ENCODE results near the gene PPP2R2B. TPM values are rescaled to one million over a fixed set of nuclear protein-coding genes. Genes with fewer than 3 reads are reported as not detected.

The PPP2R2B gene
- total RNA-seq, 2 donors from 2014 or later: 6.9 to 12.1 TPM

DNA sequence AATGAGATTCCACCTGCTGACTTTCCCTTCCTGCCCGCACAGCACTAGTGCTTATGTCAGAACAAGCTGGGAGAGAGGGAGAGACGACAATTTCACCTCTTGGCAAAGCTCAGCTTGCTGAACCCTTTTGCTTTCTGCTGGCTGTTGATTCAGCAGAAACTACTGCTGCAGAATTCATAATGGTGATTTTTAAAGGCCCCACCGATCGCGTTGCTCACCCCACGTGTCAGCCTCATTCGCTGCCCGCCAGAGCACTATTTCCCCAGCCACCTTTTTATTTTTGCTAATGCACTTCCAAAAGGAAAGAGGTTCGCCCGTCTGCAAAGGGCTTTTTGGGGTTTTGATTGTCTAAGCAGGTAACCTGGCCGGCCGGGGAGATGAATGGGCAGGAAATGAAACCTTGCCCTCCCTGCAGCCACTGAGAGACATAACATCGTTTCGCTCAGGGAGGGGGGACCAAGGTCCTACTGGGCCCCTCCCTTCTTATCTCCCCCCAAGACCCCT lies 1.3 kb downstream of the PPP2R2B start:
- ATAC-seq (no peak), DNase-seq (no peak)
- Mint-ChIP-seq H3K27ac (peak overlapping the region; percentile 8), H3K27me3 (peaks cover 11% of the 10 kb centered on the region), H3K4me3 (peak overlapping the region; percentile 95), H3K4me1 (peaks cover 37% of the 10 kb centered on the region), H3K36me3 (ENCODE audit: low read depth) (peaks cover 2% of the 10 kb centered on the region)
- H3K9me3 ChIP-seq (ENCODE audit: control insufficient read depth, low read length, poor library complexity, severe bottlenecking): no peaks in the 10 kb centered on the region

DNA sequence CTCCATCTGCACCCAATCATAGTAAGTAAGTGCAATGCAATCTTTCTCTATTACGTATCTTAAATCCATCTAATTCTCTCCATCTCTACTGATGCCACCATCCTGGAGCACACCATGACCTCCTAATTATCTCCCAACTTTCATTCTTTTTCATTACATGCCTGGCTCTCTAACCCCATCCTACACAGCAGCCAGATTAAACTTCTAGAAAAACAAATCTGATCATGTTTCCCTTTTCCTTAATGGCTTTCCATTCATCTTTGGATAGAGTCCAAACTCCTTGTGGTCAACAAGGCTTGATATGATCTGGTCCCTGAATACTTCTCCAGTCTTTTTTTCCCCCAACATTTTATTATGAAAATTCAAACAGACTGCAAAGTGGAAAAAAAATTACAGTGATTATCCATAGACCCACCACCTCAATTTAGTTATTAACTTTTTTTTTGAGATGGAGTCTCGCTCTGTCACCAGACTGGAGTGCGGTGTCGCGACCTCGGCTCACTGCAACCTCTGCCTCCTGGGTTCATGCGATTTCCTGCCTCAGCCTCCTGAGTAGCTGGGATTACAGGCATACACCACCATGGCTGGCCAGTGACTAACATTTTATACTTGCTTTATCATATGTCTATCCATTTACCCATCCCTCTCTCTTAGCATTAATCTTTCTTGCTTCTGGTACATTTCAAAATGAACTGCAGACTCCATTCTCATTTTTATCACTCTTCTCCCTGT lies 5.2 kb downstream of the PPP2R2B start:
- Mint-ChIP-seq H3K27ac (no peak overlapping the region), H3K36me3 (ENCODE audit: low read depth) (peaks cover 2% of the 10 kb centered on the region), H3K4me3 (no peak overlapping the region), H3K4me1 (peaks cover 32% of the 10 kb centered on the region), H3K27me3 (no peaks in the 10 kb centered on the region)
- ATAC-seq (no peak), DNase-seq (no peak)
- no peaks in the 10 kb centered on the region for H3K9me3 ChIP-seq (ENCODE audit: control insufficient read depth, low read length, poor library complexity, severe bottlenecking)

DNA sequence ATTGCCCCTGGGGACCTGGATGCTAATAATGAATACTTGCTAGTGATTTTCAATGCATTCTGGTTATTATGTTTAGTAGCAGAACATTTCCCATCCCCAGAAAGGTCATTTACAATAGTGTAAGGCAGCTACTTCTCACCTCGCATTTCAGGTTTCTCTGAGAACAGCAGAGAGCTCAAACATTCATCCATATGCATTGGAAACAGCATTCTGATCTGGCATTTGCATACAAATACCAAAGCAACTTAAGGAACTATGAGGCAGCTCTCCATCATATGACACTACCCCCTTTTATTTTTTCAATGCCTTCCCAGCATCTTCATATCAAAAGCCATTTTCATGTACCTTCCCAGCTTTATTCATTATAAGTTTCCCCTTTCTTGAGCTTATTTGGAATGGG lies 6.4 kb downstream of the PPP2R2B start:
- Mint-ChIP-seq H3K4me1 (peaks cover 34% of the 10 kb centered on the region), H3K4me3 (no peak overlapping the region), H3K27ac (no peak overlapping the region), H3K36me3 (ENCODE audit: low read depth) (peaks cover 2% of the 10 kb centered on the region), H3K27me3 (no peaks in the 10 kb centered on the region)
- ATAC-seq (no peak), DNase-seq (no peak)
- H3K9me3 ChIP-seq (ENCODE audit: control insufficient read depth, low read length, poor library complexity, severe bottlenecking): no peaks in the 10 kb centered on the region

DNA sequence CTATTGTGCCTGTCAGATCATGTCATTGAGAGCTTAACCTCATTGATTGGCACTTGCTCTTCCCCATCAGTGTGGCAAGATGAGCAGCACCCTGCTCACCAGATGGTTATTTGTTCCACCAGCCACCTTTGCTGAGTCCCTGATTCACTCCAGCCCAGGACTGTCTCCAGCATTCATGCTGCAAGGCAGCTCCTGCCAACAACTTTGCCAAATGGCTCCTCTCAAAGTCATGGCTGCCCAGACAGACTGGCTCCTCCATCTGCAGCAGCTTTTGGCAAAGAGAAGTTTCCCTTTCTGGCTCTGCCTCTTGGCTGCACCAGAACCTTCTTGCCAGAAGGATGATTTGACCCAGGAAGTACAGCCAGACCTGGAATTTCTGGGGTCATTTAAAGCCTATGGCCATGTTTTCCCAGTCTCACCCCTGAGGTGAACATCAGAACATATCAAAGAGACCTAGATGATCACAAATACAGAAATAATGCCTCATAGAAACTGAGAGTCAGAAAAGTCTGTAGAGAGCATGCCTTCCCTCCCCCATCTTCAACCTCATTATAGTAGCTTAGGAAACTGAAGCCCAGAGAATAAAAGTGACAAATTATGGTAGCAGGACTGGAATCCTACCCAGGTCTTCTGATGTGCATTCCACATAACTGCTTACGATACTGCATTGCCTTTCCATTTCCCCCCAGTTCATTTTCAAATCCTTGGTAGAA lies 10.4 kb downstream of the PPP2R2B start:
- peaks cover 3% of the 10 kb centered on the region for H3K36me3 Mint-ChIP-seq (ENCODE audit: low read depth)

DNA sequence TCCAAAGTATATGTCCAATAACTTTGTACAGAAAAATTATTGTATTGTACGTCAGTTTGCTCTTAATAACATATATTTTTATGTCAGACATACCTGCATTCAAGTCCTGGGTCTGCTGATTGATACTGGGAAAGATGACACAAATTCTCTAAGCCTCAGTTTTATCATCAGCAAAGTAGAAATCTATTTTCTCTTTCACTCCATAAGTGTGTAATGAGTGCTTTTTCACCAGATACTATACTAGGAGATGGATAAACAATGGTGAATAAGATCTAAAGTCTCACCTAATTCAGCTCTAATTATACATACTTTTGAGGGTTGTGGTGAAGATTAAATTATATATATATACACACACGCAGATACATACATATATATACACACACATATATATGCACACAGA lies 12.3 kb downstream of the PPP2R2B start:
- ATAC-seq (no peak), DNase-seq (no peak)
- Mint-ChIP-seq H3K36me3 (ENCODE audit: low read depth) (peaks cover 6% of the 10 kb centered on the region), H3K27ac (no peak overlapping the region), H3K27me3 (no peaks in the 10 kb centered on the region), H3K4me3 (no peak overlapping the region), H3K4me1 (peaks cover 10% of the 10 kb centered on the region)
- H3K9me3 ChIP-seq (ENCODE audit: control insufficient read depth, low read length, poor library complexity, severe bottlenecking): no peaks in the 10 kb centered on the region

More for the DNA sequence above, 10.4 kb downstream of the PPP2R2B start:
- Mint-ChIP-seq H3K27me3 (no peaks in the 10 kb centered on the region), H3K27ac (no peak overlapping the region), H3K4me1 (peaks cover 15% of the 10 kb centered on the region), H3K4me3 (no peak overlapping the region)
- no peaks in the 10 kb centered on the region for H3K9me3 ChIP-seq (ENCODE audit: control insufficient read depth, low read length, poor library complexity, severe bottlenecking)
- ATAC-seq (no peak), DNase-seq (no peak)

DNA sequence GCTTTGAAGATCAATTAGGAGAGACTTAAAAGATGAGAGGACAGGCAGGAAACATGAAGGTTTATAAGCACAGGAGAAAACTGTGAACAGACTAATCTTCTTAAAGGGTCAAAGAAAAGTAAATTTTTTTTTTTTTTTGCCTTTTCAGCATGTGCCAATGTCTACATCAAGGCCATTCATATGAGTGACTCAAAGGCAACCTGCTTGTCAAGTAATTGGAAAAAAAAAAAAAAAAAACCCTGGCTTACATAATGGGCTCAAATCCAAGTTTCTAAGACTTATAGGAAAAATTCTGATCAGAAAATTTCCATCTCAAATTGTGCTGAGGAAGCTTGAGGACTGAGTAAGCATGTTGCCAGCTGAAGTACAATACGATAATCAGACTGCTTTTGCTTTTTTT lies 15.9 kb downstream of the PPP2R2B start:
- H3K27me3 Mint-ChIP-seq: no peaks in the 10 kb centered on the region
- H3K9me3 ChIP-seq (ENCODE audit: control insufficient read depth, low read length, poor library complexity, severe bottlenecking): no peaks in the 10 kb centered on the region
- no peak overlapping the region for H3K27ac Mint-ChIP-seq
- no peak overlapping the region for H3K4me3 Mint-ChIP-seq
- no peak for ATAC-seq
- peaks cover 6% of the 10 kb centered on the region for H3K36me3 Mint-ChIP-seq (ENCODE audit: low read depth)
- peaks cover 15% of the 10 kb centered on the region for H3K4me1 Mint-ChIP-seq
- no peak for DNase-seq

DNA sequence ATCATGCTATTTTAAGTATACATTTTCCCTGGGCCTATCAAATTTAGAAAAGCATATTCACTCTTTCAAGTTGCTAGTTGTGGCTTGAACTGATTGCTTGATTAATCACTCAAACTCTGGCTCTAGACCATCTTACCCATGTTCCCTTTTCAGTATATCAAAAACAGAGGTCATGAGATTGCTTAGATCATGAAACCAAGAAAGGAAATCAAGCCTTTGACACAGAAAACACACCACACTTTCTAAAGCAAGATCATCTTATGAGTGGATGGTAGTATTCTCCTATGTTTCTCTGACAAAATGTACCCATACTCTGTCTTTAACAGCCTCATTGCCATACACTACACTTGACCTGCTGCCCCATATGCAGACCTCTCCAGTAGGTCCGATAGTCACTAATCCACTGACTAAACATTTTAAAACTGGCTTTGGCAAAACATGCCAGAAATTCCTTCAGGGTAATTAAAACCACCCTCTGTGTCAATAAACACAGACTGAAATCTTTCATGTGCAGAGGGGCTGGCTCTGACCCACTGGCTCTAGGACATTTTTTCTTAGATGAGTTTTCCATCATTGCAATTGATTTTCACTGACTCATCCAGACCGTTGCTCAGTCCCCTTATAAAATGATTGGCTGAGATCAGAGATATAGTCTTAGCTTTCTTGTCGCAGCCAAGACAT lies 18.2 kb downstream of the PPP2R2B start:
- ATAC-seq (no peak), DNase-seq (no peak)
- Mint-ChIP-seq H3K4me1 (peaks cover 14% of the 10 kb centered on the region), H3K27ac (peak overlapping the region; percentile 29), H3K27me3 (no peaks in the 10 kb centered on the region), H3K36me3 (ENCODE audit: low read depth) (peaks cover 7% of the 10 kb centered on the region), H3K4me3 (no peak overlapping the region)
- H3K9me3 ChIP-seq (ENCODE audit: control insufficient read depth, low read length, poor library complexity, severe bottlenecking): no peaks in the 10 kb centered on the region

DNA sequence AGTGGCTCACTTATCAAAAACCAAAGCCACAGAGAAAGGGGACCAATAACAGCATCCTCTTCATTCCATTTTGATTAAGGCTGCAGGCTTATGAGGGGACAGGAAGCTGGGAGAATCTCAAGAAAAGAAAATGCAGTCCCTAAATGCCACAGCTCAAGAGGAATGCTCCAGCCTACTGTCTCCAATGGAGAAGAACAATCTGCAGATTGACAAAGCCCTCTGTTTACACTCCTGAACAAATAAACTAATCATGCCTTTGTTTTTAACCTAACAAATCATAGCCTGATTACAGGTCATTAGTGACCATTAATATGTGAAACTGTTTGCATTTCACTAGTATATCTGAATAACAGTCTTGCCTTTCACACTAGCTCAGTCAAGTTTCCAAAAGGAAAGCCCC lies 26.5 kb downstream of the PPP2R2B start:
- peaks cover 5% of the 10 kb centered on the region for H3K36me3 Mint-ChIP-seq (ENCODE audit: low read depth)
- H3K9me3 ChIP-seq (ENCODE audit: control insufficient read depth, low read length, poor library complexity, severe bottlenecking): no peaks in the 10 kb centered on the region
- H3K4me3 Mint-ChIP-seq: no peak overlapping the region
- ATAC-seq (no peak), DNase-seq (no peak)
- H3K27me3 Mint-ChIP-seq: no peaks in the 10 kb centered on the region
- H3K4me1 Mint-ChIP-seq: peaks cover 5% of the 10 kb centered on the region
- H3K27ac Mint-ChIP-seq: no peak overlapping the region

DNA sequence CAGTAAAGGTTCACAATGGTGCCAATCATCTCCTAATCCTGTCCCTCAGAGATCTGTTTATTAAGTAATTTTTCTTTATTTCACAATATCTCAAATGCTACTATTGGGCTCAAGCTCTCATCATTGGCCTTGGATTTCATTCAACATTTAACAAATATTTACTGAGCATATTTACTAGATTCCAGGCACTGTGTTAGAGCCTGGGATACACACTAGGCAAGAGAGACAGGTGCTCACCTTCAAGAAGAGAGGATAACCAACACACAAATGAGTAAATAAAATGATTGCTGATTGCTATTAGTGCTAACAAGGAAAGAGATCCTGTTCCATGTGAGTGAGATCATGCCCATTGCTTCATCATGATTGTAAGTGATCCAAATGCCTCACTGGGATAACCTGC lies 27.4 kb downstream of the PPP2R2B start:
- H3K27ac Mint-ChIP-seq: no peak overlapping the region
- no peak overlapping the region for H3K4me3 Mint-ChIP-seq
- peaks cover 5% of the 10 kb centered on the region for H3K36me3 Mint-ChIP-seq (ENCODE audit: low read depth)
- no peak for ATAC-seq
- H3K27me3 Mint-ChIP-seq: no peaks in the 10 kb centered on the region
- H3K4me1 Mint-ChIP-seq: peaks cover 2% of the 10 kb centered on the region
- no peak for DNase-seq
- H3K9me3 ChIP-seq (ENCODE audit: control insufficient read depth, low read length, poor library complexity, severe bottlenecking): no peaks in the 10 kb centered on the region

DNA sequence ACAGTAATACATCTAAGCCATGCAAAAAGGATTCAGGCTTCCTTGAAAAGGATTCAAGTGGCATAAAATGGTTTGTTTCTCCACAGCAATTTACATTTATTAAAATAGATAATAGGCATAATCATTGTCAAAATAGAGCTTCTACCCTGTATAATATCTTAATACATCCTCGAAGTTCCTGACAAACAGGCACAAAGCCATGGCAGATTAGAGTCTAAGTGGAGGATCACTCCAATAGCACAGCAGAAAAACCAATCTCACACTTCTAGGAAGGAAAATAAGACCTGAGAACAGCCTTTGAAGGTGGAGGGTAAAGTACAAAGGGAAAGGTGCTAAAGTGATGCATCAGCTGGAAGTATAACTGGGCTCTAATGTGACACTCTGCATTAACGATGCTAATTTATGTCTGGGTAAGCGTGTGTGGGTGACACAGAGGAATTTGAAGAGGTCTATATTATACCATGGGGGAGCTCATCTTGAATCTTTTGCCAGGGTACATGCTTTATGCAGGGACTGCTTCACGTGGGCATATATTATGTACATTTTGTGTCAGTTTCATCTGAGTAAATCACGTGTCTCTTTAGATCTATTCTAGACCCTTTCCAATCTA lies 28.8 kb downstream of the PPP2R2B start:
- H3K9me3 ChIP-seq (ENCODE audit: control insufficient read depth, low read length, poor library complexity, severe bottlenecking): no peaks in the 10 kb centered on the region
- H3K27me3 Mint-ChIP-seq: no peaks in the 10 kb centered on the region
- DNase-seq (no peak), ATAC-seq (no peak)
- peaks cover 2% of the 10 kb centered on the region for H3K36me3 Mint-ChIP-seq (ENCODE audit: low read depth)
- no peak overlapping the region for H3K27ac Mint-ChIP-seq
- H3K4me1 Mint-ChIP-seq: peaks cover 2% of the 10 kb centered on the region
- no peak overlapping the region for H3K4me3 Mint-ChIP-seq

DNA sequence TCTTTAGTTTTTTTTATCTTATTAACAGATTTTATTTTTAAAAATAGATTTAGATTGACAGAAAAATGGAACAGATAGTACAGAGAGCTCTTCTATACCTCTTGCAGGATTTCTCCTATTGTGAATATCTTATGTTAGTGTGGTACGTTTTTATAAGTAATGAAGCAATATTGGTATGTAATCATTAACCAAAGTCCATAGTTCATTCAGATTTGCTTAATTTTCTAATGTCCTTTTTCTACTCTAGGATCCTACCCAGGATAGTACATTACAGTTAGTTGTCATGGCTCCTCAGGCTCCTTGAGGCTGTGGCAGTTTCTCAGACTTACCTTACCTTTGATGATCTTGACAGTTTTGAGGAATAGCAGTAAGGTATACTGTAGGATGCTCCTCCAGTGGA lies 30.4 kb downstream of the PPP2R2B start:
- no peak for ATAC-seq
- no peak overlapping the region for H3K27ac Mint-ChIP-seq
- no peak for DNase-seq

DNA sequence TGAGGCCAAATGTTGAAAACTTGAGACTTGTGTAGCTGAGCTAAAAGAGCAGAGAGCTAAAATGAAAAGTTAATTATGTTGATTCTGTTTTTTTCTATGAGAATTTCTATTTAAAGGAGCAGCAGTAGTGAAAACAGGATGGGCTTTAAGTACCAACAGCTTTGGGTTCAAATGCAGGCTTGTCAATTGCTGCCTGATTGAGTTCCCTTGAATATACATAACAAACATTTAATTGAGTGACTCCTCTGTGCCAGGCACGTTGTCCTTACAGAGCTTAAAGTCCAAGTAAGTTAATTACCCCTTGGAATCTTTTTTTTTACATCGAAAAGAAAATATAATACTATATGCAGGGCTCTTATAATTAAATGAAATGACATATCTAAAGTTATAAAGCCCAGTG lies 38.5 kb downstream of the PPP2R2B start:
- DNase-seq (no peak), ATAC-seq (no peak)
- H3K27me3 Mint-ChIP-seq: no peaks in the 10 kb centered on the region
- no peaks in the 10 kb centered on the region for H3K9me3 ChIP-seq (ENCODE audit: control insufficient read depth, low read length, poor library complexity, severe bottlenecking)
- H3K36me3 Mint-ChIP-seq (ENCODE audit: low read depth): peaks cover 3% of the 10 kb centered on the region
- H3K4me3 Mint-ChIP-seq: no peak overlapping the region
- H3K4me1 Mint-ChIP-seq: peaks cover 5% of the 10 kb centered on the region
- H3K27ac Mint-ChIP-seq: no peak overlapping the region

More for the DNA sequence above, 30.4 kb downstream of the PPP2R2B start:
- H3K27me3 Mint-ChIP-seq: no peaks in the 10 kb centered on the region
- H3K4me1 Mint-ChIP-seq: peaks cover 2% of the 10 kb centered on the region
- no peak overlapping the region for H3K4me3 Mint-ChIP-seq
- no peaks in the 10 kb centered on the region for H3K9me3 ChIP-seq (ENCODE audit: control insufficient read depth, low read length, poor library complexity, severe bottlenecking)
- H3K36me3 Mint-ChIP-seq (ENCODE audit: low read depth): peaks cover 2% of the 10 kb centered on the region

DNA sequence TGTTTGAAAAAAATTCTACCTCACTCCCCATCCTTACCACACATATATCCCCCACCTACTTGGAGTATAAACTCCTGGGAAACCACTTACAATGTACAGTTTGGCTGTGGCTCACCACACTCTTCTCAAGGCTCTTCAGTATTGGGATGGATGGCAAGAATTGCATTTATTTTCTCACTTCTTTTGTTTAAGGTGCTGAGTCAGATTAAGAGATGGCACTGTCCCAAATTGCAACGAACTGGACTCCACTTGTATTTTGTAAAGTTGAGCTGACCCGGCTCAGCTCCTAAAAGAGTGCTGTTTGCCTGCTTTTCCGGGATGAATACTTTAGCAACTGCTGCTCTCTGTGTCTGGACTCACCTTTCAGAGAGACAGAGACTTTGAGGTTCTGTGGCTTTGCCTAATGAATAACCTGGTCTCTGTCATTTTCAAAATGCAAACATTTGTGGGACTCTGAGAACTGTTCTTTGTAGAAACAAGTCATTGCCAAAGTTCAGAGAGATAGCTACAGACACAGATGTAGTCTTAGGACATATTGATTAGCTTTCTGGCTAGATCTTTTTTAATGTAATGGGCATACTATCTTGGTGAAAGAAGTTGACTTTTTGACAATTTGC lies 42.2 kb downstream of the PPP2R2B start:
- Mint-ChIP-seq H3K27me3 (no peaks in the 10 kb centered on the region), H3K4me1 (peaks cover 9% of the 10 kb centered on the region), H3K36me3 (ENCODE audit: low read depth) (peaks cover 3% of the 10 kb centered on the region), H3K4me3 (no peak overlapping the region), H3K27ac (no peak overlapping the region)
- no peaks in the 10 kb centered on the region for H3K9me3 ChIP-seq (ENCODE audit: control insufficient read depth, low read length, poor library complexity, severe bottlenecking)
- DNase-seq (no peak), ATAC-seq (no peak)
